Jurkat, Clone E6-1 (cell line): ENCODE measurements around the gene GNAT2.

Experiments
- DNase-seq: peaks from one replicate; pipeline ENCODE4 v3.0.0-alpha.2; 2011; ENCODE audit warnings: low read depth, low spot score
- H3K4me3 ChIP-seq: 2 replicates; pipeline ENCODE4 v1.5.1; 2011; ENCODE audit warnings: mild to moderate bottlenecking, low read length, control low read depth, moderate library complexity

The GNAT2 gene

DNA sequence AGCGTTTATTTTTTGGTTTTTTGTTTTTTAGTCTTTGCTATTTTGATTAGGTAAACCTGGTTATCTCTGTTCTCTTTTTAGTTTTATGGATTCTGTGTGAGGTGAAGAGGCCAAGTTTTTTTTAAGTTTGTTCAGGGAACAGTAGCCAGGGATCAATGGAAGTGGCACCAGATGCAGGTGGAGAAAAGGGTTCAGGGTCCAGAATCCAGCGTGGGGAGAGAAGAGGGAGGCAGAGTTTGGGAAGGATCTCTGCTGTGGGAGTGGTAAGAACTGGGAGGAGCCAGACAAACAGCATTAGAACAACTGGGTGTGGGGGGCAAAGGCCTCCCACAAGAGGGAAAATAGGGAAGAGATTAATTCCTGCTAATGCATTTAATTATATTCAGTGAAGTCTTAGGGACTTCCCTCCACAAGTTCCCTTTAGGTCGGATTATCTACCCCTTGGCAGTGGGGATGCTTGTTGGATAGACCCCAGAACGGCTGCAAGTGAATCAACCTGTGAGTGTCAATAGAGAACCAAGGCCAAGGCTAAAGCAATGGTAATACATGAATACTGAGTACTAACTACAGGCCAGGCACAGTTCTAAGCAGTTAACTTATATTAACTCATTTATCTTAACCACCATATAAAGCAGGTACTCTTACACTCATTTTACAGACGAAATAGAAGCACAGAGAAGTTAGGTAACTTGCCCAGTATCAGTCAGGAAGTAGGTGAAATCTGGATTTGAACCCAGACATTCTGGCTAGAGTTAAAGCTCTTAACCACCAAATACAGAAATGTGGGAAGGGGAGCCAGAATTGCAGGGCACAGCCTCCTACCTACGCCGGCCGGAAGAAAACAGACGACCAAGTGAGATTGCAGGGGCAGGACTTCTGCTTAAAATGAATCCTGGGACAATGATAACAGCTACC lies 498 bp downstream of the GNAT2 start:
- no peak for DNase-seq

DNA sequence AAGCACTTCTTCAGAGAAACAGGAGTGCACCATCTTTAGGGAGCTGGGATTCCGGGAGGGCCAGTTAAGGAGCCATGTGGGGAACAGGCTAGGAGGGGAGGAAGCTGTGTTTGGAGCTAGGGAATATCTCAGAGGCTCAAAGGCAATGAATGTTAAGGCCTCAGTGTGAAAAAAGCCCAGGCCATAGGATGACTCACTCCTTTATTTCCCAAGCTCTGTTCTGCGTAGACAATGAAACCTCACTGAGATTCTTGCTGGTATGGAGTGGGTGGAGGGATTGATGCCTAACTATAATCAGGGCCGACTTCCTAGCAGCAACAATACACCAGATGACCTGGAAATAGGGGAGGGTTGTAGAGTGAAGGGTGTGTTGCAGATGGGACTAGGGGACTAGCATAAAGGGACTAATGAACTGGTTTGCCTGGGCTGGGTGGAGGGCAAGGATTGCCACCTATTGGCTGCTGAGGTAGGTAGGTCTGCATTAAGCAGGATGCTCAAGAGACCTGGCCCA lies 2.1 kb downstream of the GNAT2 start:
- no peak overlapping the region for H3K4me3 ChIP-seq
- no peak for DNase-seq

More for the DNA sequence above, 498 bp downstream of the GNAT2 start:
- peak overlapping the region; percentile 95 for H3K4me3 ChIP-seq

DNA sequence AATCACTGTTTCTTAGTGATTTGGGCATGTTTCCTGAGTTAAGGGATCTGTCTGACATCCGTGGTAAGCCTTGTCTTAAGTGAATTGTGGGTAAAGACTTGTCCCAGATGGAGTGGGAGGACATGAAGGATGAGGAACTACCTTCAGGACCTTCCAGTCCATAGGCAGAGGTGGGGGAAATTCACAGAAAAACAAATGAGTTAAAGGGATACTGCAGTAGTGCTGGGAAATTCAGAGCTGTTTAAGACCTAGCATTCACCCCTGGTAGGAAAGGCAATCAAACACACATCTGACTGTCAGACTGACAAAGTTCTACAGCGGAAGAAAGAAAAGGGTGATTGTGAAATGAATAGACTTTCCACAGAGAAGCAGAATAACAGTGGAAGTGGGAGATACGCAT lies 3.0 kb downstream of the GNAT2 start:
- H3K4me3 ChIP-seq: no peak overlapping the region

DNA sequence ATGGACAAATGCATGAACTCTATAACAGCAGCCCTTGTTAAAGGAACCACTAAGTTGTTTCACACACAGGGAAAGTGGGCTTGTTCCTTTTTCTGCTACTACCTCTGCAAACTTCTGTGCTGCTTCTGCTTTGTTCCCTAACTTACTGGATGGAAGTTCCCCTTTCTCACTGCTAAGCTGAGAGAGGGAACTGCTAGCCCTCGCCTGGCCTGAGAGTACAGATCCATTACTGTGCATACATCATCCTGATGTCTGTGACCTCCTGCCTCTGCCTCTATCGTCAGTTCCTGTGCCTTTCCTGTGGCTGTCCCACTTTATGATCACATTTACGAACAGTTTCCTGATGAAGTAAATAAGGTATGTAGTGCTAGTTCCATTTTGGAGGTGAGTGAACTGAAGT lies 3.5 kb downstream of the GNAT2 start:
- DNase-seq: no peak
- no peak overlapping the region for H3K4me3 ChIP-seq

More for the DNA sequence above, 3.0 kb downstream of the GNAT2 start:
- DNase-seq: no peak

DNA sequence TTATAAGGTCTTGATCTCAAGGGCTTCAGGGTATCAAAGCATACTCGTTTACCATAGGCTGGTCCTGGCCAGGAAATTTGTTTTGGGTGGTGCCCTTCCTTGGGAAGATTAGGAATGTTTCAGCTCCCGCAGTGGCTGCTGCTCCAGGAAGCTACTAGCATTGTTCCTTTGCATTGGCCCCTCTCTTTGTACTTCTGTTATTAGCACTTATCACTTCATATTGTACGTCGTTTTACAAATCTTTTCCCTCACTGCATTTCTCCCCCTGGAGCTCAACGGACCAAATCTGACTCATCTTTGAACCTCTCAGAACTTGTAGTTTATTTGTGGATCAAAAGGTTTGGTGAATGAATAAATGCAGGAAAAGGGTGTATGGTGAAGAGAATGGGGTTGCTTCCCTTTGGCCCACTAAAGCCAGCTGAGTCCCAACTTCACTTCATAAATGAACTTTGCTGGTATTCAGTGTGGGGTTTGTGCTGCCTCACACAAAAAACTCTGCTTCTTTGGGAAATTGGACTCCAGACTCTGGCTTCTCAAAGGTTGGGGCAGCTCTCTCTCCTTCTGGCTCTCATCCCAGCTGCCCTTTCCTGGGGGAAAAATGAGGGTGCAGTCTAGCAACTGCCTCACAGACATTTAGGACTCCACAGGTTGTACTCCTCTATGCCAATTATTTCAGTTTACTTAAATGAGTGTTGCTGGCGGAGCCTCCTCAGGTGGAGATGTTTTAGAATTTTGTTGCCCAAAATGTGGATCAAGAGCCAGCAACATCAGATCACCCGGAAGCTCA lies 5.9 kb downstream of the GNAT2 start:
- DNase-seq: no peak
- H3K4me3 ChIP-seq: no peak overlapping the region

DNA sequence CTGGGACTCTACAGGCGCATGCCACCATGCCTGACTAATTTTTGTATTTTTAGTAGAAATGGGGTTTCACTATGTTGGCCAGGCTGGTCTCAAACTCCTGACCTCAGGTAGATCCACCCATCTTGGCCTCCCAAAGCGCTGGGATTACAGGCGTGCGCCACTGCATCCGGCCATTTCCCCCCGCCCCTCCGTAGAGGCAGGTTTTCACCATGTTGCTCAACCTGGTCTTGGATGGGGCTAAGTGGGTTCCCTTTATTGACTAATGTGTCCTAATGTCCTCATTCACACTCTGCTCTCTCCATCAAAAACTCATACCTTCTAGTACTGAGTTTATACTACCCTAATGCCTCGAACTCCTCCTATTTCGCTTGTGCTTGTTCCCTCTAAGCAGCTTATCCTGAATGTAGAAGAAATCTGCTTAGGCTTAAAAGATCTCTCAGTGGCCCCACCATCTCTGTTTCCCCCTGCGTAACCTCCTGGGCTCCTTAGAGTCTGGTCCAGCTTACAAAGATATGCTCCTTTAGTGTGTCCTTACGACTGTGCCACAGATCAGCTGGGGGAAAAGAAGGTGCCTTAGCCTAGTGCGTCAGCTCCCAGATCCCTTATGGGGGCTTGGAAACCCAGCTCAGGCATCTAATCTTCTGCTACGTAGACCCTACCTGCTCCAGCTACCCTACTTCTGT lies 8.0 kb downstream of the GNAT2 start:
- DNase-seq: no peak
- H3K4me3 ChIP-seq: no peak overlapping the region

DNA sequence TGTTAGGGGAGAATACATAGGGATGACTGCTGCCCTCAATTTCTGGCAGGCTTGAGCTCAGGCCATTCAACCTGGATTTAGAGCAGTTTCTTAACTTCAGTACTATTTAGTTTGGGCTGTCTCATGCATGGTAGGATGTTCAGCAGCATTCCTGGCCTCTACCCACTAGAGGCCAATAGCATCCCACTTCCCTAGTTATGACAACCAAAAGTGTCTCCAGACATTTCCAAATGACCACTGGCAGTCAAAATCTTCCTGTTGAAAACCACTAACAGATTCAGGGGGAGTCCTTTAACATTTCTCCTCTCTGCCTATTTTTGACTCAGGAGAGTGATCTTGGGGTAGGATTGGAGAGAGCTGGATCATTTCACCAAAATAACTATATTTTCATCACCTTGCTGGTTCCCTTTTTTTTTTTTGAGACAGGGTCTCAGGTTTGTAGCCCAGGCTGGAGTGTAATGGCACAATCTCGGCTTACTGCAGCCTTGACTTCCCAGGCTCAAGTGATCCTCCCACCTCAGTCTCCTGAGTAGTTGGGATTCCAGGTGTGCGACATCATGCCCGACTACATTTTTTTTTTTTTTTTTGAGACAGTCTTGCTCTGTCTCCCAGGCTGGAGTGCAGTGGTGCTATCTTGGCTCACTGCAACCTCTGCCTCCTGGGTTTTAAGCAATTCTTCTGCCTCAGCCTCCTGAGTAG lies 8.7 kb downstream of the GNAT2 start:
- no peak for DNase-seq
- no peak overlapping the region for H3K4me3 ChIP-seq

DNA sequence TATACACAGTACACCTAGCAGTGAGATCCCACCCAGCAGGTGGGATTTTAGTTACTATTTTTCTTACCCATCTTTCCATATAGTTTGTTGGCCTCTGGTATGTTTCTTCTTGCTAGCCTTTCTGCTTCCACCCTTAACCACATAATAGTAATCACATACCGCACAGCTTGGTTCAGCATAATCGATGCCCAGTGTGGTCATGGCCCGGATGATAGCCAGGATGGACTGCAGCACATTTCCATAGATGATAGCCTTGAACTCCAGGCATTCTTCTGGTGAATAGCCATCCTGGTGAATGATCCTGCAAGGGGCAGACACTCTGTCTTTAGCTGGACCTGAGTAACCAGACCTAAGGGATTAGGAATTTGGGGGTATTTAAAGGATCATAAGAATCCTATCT lies 9.5 kb downstream of the GNAT2 start:
- no peak for DNase-seq
- H3K4me3 ChIP-seq: no peak overlapping the region

DNA sequence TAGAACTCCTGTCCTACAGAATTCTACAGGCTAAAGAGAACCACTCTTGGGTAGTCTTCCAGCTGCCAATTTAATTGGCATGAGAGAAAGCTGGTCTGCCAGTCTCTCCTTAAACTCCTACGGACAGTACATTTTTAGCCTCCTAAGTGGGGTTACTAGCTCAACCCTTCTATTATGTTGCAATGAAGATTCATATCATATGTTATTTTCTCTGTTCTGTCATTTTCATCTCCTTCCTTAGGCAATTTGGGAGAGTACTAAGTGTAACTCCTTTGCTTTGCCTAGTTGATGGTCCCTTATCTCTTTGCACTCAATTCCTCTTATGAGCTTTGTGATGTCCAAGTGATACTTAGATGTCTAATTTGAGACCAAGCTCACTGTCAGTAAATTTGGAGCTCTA lies 14.0 kb downstream of the GNAT2 start:
- no peak overlapping the region for H3K4me3 ChIP-seq
- no peak for DNase-seq

DNA sequence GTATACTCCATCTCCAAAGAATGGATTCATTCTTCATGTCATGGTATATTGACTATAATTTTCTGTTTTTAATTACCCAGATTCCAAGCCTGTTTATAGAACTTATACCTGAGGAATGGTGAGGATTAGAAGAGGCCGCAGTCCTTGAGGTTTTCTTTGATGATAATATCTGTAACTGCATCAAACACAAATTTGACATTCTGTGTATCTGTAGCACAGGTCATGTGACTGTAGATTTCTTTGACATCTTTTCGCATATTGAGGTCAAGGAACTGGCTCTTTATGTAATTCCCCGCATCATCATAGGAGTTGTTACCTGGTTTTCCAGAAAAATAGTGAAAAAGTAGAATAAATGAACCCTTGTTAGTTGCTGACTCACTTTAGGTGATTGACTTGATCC lies 16.2 kb downstream of the GNAT2 start:
- DNase-seq: no peak
- H3K4me3 ChIP-seq: no peak overlapping the region

DNA sequence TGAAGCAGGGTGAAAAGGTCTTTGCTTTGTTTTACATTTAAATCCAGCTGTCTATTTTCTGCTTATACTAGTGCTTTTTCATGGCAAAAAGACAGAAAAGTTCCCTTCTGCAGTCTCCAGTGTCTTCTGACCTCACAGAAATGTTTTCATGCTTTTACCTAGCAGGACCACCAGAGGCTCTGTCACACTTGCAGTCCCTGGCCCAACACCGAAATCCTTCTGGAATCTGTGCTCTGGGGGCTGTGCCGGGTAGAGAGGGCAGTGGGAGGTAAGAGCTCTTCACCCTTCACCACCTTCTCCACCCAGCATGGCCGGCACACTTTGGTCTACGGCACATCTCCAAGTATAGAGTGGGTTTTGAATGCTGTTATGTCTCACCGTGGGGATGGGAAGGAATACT lies 20.8 kb downstream of the GNAT2 start:
- no peak overlapping the region for H3K4me3 ChIP-seq
- no peak for DNase-seq

DNA sequence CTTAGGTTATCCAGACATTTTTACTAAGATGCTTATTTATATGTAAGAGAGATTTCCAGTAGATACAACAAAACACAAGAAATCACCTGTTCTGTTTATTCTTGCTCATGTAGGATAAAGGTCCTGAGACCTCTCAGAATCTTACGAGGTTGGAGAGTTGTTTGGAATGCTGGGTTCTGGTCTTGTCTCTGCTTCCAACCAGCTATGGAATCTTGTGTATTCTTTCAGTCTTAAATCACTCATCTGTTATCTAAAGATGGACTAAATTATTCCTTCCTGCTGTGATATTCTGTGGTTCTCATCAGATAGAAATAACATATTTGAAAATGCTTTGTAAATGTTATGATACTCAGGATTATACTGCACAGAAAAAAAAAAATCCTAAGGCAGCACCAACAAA lies 21.3 kb downstream of the GNAT2 start:
- DNase-seq: no peak
- no peak overlapping the region for H3K4me3 ChIP-seq

DNA sequence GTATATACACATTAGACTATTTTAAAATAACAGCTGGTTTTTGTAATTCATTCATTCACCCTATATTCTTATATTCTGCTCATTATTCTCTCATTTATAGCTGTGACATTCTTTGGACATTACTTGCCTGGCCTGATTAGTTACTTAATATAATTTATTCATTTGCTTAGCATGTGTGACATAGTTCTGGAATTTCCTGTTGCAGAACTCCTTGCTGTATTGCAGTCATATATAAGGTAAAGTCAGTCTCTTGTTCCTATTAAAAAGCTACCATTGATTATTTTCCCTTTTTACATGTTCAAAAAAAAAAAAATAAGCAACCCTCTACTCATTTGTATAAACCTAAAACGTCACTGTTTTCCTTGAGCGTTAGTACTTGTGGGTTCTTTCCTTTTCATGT lies 23.9 kb downstream of the GNAT2 start:
- no peak for DNase-seq
- H3K4me3 ChIP-seq: no peak overlapping the region

DNA sequence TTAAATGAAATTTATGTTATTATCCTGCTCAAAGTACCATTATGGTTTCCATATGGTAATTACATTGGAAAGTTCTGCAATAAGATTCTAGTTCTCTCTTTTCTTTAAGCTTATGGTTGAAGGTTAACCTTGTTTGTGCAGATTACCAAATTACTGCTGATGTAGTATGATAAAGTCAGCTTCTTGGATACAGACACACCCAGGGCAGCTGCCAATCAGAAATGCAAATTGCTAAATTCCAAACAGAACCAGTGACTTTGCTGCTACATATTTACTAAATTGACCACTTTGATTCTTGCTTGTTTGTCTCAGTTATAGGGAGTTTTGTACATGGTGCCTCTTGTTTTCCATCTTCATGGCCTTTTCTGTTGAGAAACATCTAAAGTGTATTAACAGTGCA lies 26.5 kb downstream of the GNAT2 start:
- DNase-seq: no peak

DNA sequence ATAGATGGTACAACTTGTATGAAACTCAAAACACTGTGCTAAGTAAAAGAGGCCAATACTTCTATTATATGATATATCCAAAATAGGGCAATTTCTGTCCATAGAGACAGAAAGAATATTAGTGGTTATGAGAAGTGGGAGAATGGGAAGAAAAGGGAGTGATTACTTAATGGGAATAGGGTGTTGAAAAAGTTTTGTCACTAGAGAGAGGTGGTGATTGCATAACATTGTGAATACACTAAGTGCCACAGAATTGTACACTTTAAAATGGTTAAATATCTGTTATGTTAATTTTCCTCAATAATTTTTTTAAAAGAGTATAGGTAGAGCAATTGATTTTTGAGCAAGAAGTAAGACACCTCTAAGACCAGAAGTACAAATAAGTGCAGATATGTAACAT lies 29.7 kb downstream of the GNAT2 start:
- no peak overlapping the region for H3K4me3 ChIP-seq
- DNase-seq: no peak

More for the DNA sequence above, 26.5 kb downstream of the GNAT2 start:
- H3K4me3 ChIP-seq: no peak overlapping the region

DNA sequence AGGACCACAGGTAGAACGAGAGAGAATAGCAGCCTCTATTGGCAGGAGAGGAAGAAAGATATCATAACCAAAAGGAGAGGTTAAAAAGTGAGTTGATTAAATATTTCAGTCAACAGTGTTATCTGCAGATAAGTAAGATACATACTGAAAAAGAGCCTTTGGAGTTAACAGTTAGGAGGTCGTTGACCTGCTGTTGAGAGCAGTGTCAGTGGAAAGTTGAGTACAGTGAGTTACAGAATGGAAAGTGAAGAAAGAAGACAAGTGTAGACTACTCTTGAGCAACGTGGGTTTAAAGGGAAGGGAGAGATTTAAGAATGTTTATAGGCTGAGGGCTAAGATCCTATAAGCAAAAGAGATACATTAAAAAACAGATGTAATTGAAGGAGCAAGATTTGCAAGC lies 30.2 kb downstream of the GNAT2 start:
- no peak for DNase-seq
- H3K4me3 ChIP-seq: no peak overlapping the region

DNA sequence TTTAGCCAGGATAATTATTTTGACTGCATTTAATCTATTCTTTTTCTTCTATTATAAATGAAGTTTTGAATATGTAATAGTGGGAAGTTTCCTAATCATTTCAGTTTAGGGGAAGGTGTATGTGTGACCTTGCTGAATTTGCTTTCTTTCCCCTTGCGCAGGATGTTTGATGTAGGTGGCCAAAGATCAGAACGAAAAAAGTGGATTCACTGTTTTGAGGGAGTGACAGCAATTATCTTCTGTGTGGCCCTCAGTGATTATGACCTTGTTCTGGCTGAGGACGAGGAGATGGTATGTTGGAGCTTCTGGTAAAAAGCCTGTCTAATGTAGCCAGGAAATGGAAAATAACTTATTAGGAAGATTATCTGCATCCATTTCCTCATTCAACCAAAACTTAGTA lies 33.4 kb downstream of the GNAT2 start:
- H3K4me3 ChIP-seq: no peak overlapping the region
- DNase-seq: no peak

DNA sequence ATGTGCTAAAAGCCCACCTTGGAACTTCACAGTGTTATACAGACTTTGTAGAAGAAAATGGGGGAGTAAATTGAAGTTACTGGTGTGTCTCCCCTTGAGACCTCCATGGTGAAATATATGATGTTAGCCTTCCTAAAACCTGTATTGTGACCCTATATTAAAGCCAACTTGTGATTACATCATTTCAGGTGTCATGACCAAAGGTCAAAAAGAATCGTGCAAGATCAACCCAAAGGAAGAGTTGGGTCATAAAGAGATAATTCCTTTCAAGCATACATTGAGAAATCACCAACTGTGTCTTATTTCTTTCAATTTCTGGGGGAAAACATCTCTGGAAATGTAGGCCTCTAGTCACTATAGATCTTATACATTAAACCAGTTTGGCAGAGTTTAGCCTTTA lies 34.6 kb downstream of the GNAT2 start:
- no peak overlapping the region for H3K4me3 ChIP-seq
- DNase-seq: no peak

DNA sequence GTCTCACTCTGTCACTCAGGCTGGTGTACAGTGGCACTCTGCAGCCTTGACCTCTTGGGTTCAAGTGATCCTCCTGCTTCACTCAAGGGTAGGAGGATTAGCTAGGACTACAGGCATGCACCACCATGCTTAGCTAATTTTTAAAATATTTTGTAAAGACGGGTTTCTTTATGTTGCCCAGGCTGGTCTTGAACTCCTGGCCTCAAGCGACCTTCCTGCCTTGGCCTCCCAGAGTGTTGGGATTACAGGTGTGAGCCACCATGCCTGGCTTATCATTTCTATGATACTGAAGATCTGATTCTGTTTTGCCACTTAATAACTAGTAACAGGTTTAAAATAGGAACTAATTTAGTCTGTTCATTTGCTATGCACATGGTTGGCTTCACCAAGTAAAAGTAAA lies 37.4 kb downstream of the GNAT2 start:
- H3K4me3 ChIP-seq: no peak overlapping the region
- no peak for DNase-seq
